ENCODE results near the gene ERC2.

The ERC2 gene

GRCh38 chr3:55615694-55616295 is 852.5 kb downstream of the ERC2 start:
- peak overlapping the region; percentile 18 for H3K4me3 ChIP-seq (ENCODE audit: low read length)
- H3K27ac ChIP-seq (ENCODE audit: low read length), result no peak overlapping the region

GRCh38 chr3:55615039-55615693 is 853.1 kb downstream of the ERC2 start:
- no peaks in the 10 kb centered on the region for H3K36me3 ChIP-seq (ENCODE audit: control insufficient read depth, low read depth, low read length)
- no peak overlapping the region for H3K9ac ChIP-seq (ENCODE audit: low read length)
- H3K4me3 ChIP-seq (ENCODE audit: low read length), result peak overlapping the region; percentile 18
- H3K4me1 ChIP-seq (ENCODE audit: control insufficient read depth, low read depth, low read length), result peaks cover 28% of the 10 kb centered on the region
- H3K9me3 ChIP-seq (ENCODE audit: control insufficient read depth, low read depth, low read length), result no peaks in the 10 kb centered on the region
- H3K27me3 ChIP-seq (ENCODE audit: control insufficient read depth, insufficient read depth, low read length), result no peaks in the 10 kb centered on the region
- no peak overlapping the region for H3K27ac ChIP-seq (ENCODE audit: low read length)

More at GRCh38 chr3:55615694-55616295, 852.5 kb downstream of the ERC2 start:
- Histone ChIP-seq H3K9me3 (ENCODE audit: control insufficient read depth, low read depth, low read length) (no peaks in the 10 kb centered on the region), H3K27me3 (ENCODE audit: control insufficient read depth, insufficient read depth, low read length) (no peaks in the 10 kb centered on the region), H3K9ac (ENCODE audit: low read length) (no peak overlapping the region), H3K36me3 (ENCODE audit: control insufficient read depth, low read depth, low read length) (no peaks in the 10 kb centered on the region), H3K4me1 (ENCODE audit: control insufficient read depth, low read depth, low read length) (peaks cover 32% of the 10 kb centered on the region)

DNA sequence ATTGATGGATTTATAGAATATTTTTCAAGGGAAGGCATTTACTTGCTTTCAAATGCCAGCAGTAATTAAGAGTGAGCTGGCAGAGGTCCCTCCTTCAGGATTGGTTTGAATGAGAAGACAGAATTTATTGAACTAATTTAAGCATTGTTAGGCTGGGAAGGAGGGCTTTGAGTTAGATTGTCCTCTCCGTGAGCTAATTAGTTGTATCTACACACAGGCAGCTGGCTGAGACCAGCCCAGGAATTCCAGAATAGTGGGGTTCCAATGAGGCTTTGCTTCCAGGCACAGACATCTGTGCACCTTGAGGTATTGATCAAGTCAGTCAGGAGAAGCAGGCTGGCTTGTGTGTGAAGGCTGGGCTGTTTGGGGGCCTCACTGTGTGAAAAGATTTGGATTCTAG is 857.1 kb downstream of the ERC2 start:
- peaks cover 25% of the 10 kb centered on the region for H3K4me1 ChIP-seq (ENCODE audit: control insufficient read depth, low read depth, low read length)

GRCh38 chr3:55609230-55609827 is 858.9 kb downstream of the ERC2 start:
- Histone ChIP-seq H3K27ac (ENCODE audit: low read length) (no peak overlapping the region), H3K27me3 (ENCODE audit: control insufficient read depth, insufficient read depth, low read length) (no peaks in the 10 kb centered on the region), H3K4me1 (ENCODE audit: control insufficient read depth, low read depth, low read length) (peaks cover 15% of the 10 kb centered on the region), H3K9ac (ENCODE audit: low read length) (no peak overlapping the region), H3K4me3 (ENCODE audit: low read length) (no peak overlapping the region), H3K9me3 (ENCODE audit: control insufficient read depth, low read depth, low read length) (no peaks in the 10 kb centered on the region), H3K36me3 (ENCODE audit: control insufficient read depth, low read depth, low read length) (no peaks in the 10 kb centered on the region)

More for the DNA sequence above, 857.1 kb downstream of the ERC2 start:
- Histone ChIP-seq H3K27ac (ENCODE audit: low read length) (no peak overlapping the region), H3K9me3 (ENCODE audit: control insufficient read depth, low read depth, low read length) (no peaks in the 10 kb centered on the region), H3K36me3 (ENCODE audit: control insufficient read depth, low read depth, low read length) (no peaks in the 10 kb centered on the region), H3K9ac (ENCODE audit: low read length) (no peak overlapping the region), H3K4me3 (ENCODE audit: low read length) (no peak overlapping the region), H3K27me3 (ENCODE audit: control insufficient read depth, insufficient read depth, low read length) (no peaks in the 10 kb centered on the region)

GRCh38 chr3:55608301-55608937 is 859.8 kb downstream of the ERC2 start:
- peaks cover 15% of the 10 kb centered on the region for H3K4me1 ChIP-seq (ENCODE audit: control insufficient read depth, low read depth, low read length)
- no peaks in the 10 kb centered on the region for H3K27me3 ChIP-seq (ENCODE audit: control insufficient read depth, insufficient read depth, low read length)
- no peak overlapping the region for H3K9ac ChIP-seq (ENCODE audit: low read length)
- no peak overlapping the region for H3K27ac ChIP-seq (ENCODE audit: low read length)
- H3K4me3 ChIP-seq (ENCODE audit: low read length), result no peak overlapping the region
- H3K9me3 ChIP-seq (ENCODE audit: control insufficient read depth, low read depth, low read length), result no peaks in the 10 kb centered on the region
- H3K36me3 ChIP-seq (ENCODE audit: control insufficient read depth, low read depth, low read length), result no peaks in the 10 kb centered on the region

DNA sequence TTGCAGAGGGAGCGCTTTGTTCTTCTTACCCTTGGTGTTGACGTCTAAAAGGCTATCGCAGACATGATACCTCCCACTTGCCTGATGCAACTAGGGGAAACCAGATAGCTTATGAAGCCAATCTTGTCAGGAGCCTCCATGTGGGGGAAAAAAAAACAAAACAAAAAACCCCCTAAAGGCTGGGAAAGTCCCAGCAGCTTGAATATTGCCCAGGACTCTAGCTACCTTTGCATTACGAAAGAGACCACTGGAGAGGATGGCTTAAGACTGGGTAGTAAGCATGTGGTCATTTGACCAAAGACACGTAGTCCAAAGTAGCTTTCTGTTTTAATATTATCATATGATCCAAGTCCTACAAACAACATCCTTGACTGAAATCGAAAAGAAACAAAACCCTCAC is 860.4 kb downstream of the ERC2 start:
- Histone ChIP-seq H3K4me1 (ENCODE audit: control insufficient read depth, low read depth, low read length) (peaks cover 15% of the 10 kb centered on the region), H3K9ac (ENCODE audit: low read length) (no peak overlapping the region), H3K9me3 (ENCODE audit: control insufficient read depth, low read depth, low read length) (no peaks in the 10 kb centered on the region), H3K4me3 (ENCODE audit: low read length) (no peak overlapping the region), H3K36me3 (ENCODE audit: control insufficient read depth, low read depth, low read length) (no peaks in the 10 kb centered on the region), H3K27ac (ENCODE audit: low read length) (no peak overlapping the region), H3K27me3 (ENCODE audit: control insufficient read depth, insufficient read depth, low read length) (no peaks in the 10 kb centered on the region)

DNA sequence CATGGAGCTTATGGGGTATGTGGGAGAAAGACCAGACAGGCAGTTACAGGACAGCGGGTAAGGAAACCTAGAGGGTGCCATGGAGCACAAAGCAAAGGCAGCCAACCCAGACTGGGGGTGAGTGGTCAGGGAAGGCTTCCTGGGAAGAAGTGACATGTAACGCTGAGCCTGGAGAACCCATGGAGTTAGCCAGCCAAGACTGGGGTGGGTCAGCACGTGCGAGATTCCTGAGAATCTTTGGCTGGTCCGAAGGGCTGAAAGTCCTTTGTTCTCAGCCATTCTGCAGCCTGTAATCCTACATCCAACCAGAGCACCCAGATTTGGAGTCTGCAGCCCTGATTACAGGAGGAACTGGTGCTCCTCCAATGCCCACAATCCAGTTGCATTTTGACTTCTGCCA is 861.1 kb downstream of the ERC2 start:
- no peaks in the 10 kb centered on the region for H3K27me3 ChIP-seq (ENCODE audit: control insufficient read depth, insufficient read depth, low read length)
- H3K4me1 ChIP-seq (ENCODE audit: control insufficient read depth, low read depth, low read length), result peaks cover 15% of the 10 kb centered on the region
- H3K4me3 ChIP-seq (ENCODE audit: low read length), result no peak overlapping the region
- H3K27ac ChIP-seq (ENCODE audit: low read length), result no peak overlapping the region
- no peaks in the 10 kb centered on the region for H3K9me3 ChIP-seq (ENCODE audit: control insufficient read depth, low read depth, low read length)
- no peak overlapping the region for H3K9ac ChIP-seq (ENCODE audit: low read length)
- no peaks in the 10 kb centered on the region for H3K36me3 ChIP-seq (ENCODE audit: control insufficient read depth, low read depth, low read length)

DNA sequence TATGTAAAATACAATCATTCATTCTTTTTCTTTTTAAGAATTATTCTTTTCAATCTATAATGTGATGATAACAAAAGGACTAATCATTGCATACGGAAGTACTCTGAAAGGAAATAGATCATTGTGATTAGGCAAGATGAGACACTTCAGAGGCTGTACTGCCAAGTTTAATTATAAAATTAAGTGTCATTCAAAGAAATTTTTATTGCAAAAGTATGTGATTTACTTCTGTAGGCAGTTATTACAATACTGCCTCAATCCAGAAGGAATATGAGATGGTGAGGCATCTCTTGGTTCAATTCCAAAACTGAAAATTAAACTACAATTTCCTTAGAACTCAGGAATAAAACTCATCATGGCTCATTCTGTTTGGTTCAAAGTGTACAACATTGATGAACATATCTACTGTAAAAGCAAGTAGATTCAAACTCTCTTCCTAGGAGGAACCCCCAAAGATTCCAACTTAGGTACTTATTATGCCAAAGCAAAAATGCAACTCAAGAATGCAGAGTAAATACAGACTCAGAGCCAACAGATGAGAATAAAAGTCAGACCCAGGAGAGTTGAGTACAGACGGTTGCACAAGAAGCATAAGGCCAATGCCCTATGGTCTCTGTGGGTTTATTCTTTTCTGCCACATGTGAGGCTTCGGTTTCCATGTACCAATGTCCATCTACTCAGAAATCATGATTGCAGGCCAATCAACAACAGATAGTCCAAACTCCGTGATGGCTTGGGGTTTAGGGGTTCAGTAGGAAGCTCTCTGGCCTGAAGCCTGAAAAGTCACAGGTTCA is 862.6 kb downstream of the ERC2 start:
- Histone ChIP-seq H3K36me3 (ENCODE audit: control insufficient read depth, low read depth, low read length) (no peaks in the 10 kb centered on the region), H3K9me3 (ENCODE audit: control insufficient read depth, low read depth, low read length) (no peaks in the 10 kb centered on the region), H3K4me3 (ENCODE audit: low read length) (no peak overlapping the region), H3K27ac (ENCODE audit: low read length) (no peak overlapping the region), H3K27me3 (ENCODE audit: control insufficient read depth, insufficient read depth, low read length) (no peaks in the 10 kb centered on the region), H3K4me1 (ENCODE audit: control insufficient read depth, low read depth, low read length) (peaks cover 15% of the 10 kb centered on the region), H3K9ac (ENCODE audit: low read length) (no peak overlapping the region)

DNA sequence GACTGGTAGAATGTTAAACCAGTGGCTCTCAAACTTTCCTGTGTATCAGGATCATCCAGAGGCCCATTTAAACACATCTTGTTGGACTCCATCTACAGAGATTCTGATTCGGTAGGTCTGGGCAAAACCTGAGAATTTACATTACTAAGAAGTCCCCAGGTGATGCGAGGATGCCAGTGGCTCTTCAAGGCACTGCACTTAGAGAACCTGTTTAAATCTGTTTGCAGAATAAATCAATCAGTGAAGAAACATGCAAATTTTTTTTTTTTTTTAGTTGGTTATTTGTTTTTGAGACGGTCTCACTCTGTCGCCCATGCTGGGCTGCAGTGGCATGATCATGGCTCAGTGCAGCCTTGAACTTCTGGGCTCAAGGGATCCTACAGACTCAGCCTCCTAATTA is 863.4 kb downstream of the ERC2 start:
- Histone ChIP-seq H3K9me3 (ENCODE audit: control insufficient read depth, low read depth, low read length) (no peaks in the 10 kb centered on the region), H3K27ac (ENCODE audit: low read length) (no peak overlapping the region), H3K4me3 (ENCODE audit: low read length) (no peak overlapping the region), H3K36me3 (ENCODE audit: control insufficient read depth, low read depth, low read length) (no peaks in the 10 kb centered on the region), H3K4me1 (ENCODE audit: control insufficient read depth, low read depth, low read length) (peaks cover 15% of the 10 kb centered on the region), H3K27me3 (ENCODE audit: control insufficient read depth, insufficient read depth, low read length) (no peaks in the 10 kb centered on the region), H3K9ac (ENCODE audit: low read length) (no peak overlapping the region)

DNA sequence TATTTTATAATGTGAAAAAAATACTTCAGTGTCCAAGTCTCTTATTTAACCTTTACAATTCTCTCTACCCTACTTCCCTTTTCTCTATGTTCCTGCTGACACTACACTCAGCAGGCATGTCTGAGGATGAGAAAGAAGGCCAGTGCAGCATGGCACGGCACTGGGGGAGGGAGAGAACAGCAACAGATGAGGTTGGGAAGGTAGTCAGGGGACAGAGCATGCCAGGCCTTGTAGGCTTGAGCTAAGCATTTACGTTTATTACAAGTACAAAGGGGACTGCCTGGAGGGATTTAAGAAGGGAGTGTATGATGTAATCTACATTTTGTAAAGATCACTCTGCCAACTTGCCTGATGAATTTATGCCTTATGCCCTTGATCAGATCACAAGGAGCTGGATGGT is 863.9 kb downstream of the ERC2 start:
- H3K36me3 ChIP-seq (ENCODE audit: control insufficient read depth, low read depth, low read length), result no peaks in the 10 kb centered on the region
- no peaks in the 10 kb centered on the region for H3K27me3 ChIP-seq (ENCODE audit: control insufficient read depth, insufficient read depth, low read length)
- no peak overlapping the region for H3K9ac ChIP-seq (ENCODE audit: low read length)

DNA sequence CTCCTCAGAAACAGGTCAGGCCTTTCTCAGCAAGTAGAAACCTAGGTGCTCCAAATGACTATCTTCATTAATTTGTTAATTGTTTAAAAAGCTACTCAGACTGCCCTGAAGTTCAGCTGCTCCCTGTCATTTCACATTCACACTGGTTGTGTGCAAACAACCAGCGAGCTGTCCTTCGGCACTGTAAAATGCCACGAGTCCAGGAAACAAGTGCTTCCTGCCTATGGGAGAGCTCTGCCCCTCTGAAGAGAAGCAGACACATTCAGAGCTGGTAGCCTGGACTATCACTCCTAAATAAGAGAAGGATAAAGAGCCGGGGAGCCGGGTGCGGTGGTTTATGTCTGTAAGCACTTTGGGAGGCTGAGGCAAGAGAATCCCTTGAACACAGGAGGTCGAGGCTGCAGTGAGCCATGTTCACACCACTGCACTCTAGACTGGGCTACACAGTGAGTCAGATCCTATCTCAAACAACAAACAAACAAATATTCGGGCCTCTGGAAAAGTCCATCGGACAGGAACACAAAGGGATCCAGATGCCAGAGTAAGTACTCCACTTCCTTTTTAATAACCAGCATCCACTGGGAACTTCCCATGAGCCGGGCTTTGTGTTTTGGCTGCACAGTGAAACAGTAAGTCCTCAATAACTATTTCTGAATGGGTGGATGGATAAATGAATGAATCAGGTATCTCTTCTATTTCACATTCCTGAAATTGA is 866.7 kb downstream of the ERC2 start:
- Histone ChIP-seq H3K4me3 (ENCODE audit: low read length) (no peak overlapping the region), H3K27ac (ENCODE audit: low read length) (no peak overlapping the region), H3K9ac (ENCODE audit: low read length) (no peak overlapping the region)

More for the DNA sequence above, 863.9 kb downstream of the ERC2 start:
- Histone ChIP-seq H3K9me3 (ENCODE audit: control insufficient read depth, low read depth, low read length) (no peaks in the 10 kb centered on the region), H3K27ac (ENCODE audit: low read length) (no peak overlapping the region), H3K4me3 (ENCODE audit: low read length) (no peak overlapping the region), H3K4me1 (ENCODE audit: control insufficient read depth, low read depth, low read length) (peaks cover 15% of the 10 kb centered on the region)

More for the DNA sequence above, 866.7 kb downstream of the ERC2 start:
- H3K27me3 ChIP-seq (ENCODE audit: control insufficient read depth, insufficient read depth, low read length), result no peaks in the 10 kb centered on the region
- no peaks in the 10 kb centered on the region for H3K36me3 ChIP-seq (ENCODE audit: control insufficient read depth, low read depth, low read length)
- peaks cover 5% of the 10 kb centered on the region for H3K4me1 ChIP-seq (ENCODE audit: control insufficient read depth, low read depth, low read length)
- no peaks in the 10 kb centered on the region for H3K9me3 ChIP-seq (ENCODE audit: control insufficient read depth, low read depth, low read length)

Measured in iPS-18a (cell line).